ENCODE measurements around the gene ADNP. TPM values are rescaled to one million over a fixed set of nuclear protein-coding genes. Genes with fewer than 3 reads are reported as not detected.

Gene ADNP
- total RNA-seq, 1 donor from 2014 or later: 58.3 TPM

DNA sequence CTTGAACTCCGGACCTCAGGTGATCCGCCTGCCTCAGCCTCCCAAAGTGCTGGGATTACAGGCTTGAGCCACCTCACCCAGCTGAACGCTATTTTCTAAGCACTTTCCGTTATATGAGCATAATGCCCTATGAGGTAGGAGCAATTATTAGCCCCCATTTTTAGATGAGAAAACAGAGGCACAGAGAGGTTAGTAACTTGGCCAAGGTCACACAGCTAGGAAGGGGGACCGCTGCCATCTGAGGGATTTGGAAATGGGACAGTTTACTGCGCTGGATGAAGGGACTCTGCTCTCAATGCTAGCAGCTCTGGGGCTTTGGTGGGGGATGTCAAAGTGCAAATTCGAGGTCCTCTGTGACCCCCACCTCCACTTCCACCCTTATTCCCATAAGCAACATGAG, 73.9 kb downstream of the ADNP start:
- no peak overlapping the region for H3K4me3 ChIP-seq
- no peak for DNase-seq
- no peaks in the 10 kb centered on the region for H3K4me1 ChIP-seq
- ATAC-seq: no peak
- H3K36me3 ChIP-seq: no peaks in the 10 kb centered on the region
- TF ChIP-seq, protein P1, sequence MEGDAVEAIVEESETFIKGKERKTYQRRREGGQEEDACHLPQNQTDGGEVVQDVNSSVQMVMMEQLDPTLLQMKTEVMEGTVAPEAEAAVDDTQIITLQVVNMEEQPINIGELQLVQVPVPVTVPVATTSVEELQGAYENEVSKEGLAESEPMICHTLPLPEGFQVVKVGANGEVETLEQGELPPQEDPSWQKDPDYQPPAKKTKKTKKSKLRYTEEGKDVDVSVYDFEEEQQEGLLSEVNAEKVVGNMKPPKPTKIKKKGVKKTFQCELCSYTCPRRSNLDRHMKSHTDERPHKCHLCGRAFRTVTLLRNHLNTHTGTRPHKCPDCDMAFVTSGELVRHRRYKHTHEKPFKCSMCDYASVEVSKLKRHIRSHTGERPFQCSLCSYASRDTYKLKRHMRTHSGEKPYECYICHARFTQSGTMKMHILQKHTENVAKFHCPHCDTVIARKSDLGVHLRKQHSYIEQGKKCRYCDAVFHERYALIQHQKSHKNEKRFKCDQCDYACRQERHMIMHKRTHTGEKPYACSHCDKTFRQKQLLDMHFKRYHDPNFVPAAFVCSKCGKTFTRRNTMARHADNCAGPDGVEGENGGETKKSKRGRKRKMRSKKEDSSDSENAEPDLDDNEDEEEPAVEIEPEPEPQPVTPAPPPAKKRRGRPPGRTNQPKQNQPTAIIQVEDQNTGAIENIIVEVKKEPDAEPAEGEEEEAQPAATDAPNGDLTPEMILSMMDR (IDR thresholded peaks at IDR 0.05): no peak
- intact Hi-C loops (cut with DNase I): no loop called here
- no peaks in the 10 kb centered on the region for H3K9me3 ChIP-seq
- no peak overlapping the region for H3K27ac ChIP-seq
- no peaks in the 10 kb centered on the region for H3K27me3 ChIP-seq (ENCODE audit: low read depth)

DNA sequence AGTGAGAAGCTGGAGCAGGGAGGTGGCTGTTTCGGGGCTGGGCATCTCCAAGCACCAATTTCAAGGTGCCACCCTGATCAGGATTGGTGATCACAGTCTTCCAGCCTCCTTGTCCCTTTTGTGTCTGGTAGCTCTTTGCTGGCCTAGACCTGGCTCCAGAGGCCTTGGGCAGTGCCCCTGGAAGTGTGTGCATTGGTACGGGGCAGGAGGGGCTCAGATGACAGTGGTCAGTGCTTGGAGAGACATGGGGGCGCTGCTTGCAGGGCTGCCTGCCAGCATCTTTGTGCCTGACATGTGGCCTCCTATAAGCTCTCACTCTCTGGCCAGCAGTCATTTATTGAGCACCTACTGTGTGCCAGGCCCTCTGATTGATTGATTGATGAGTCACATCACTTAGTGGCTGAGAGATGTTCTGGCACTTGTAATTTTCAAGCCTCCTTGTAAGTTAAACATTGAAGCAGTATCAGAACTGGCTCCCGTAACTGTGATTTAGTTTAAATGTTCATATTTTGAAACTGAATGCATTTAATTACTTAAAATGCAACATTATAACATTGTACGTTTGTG, 74.7 kb downstream of the ADNP start:
- intact Hi-C loops (cut with DNase I): no loop called here
- H3K27ac ChIP-seq: no peak overlapping the region

DNA sequence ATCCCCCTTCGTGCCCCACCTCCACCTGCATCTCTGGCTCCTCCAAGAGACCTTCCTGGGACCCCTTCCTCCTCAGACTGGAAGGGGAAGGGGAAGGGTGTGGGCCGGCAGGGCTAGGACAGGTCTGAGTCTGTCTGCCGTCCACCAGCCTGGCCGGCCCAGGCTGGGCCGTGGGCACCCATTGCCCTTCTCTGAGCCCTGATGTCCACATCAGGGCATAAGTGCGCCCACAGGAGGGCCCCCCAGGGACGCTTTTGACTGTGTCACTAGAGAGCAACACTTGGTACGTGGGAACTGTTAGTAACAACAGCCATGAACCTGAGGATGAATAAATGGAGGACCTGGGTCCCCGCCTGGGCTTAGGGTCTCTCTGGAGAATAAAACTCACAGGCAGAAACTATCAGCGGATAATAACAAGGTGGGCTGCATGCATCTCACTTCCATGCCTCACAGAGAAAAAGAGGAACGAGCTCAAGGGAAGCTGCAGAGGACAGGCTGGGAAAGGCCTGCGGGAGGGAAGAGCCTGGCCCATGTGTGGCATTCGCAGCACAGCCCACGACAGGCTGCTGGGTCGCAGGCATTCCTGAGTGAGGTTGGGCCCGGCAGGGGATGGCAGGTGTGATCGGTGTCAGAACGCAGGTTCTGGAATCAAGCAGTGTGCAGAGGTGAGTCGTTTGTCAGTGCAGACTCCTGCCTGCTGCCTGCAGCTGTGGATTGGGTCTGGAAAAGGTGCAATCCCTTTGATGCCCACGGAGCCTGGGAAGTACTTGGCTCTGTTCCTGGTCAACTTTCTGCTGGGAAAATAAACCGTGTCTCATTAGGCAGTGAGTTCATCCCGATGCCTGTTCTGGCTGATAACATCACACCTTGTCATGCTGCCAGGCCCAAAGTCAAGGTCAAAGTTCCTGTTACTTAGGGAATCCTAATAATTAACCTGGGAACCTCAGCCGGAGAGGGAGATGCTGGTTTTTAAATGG, 75.5 kb downstream of the ADNP start:
- TF ChIP-seq, protein P1 (IDR thresholded peaks at IDR 0.05): no peak
- no peak overlapping the region for H3K27ac ChIP-seq
- intact Hi-C loops (cut with DNase I): no loop called here
- H3K9me3 ChIP-seq: no peaks in the 10 kb centered on the region
- H3K4me3 ChIP-seq: no peak overlapping the region
- H3K4me1 ChIP-seq: no peaks in the 10 kb centered on the region
- ATAC-seq (peak; percentile 9 to 26), DNase-seq (no peak)
- no peaks in the 10 kb centered on the region for H3K36me3 ChIP-seq
- peaks cover 5% of the 10 kb centered on the region for H3K27me3 ChIP-seq (ENCODE audit: low read depth)

More for the DNA sequence above, 74.7 kb downstream of the ADNP start:
- DNase-seq (no peak), ATAC-seq (no peak)
- Histone ChIP-seq H3K9me3 (no peaks in the 10 kb centered on the region), H3K4me1 (no peaks in the 10 kb centered on the region), H3K4me3 (no peak overlapping the region), H3K27me3 (ENCODE audit: low read depth) (no peaks in the 10 kb centered on the region), H3K36me3 (no peaks in the 10 kb centered on the region)
- TF ChIP-seq, protein P1 (IDR thresholded peaks at IDR 0.05): no peak

DNA sequence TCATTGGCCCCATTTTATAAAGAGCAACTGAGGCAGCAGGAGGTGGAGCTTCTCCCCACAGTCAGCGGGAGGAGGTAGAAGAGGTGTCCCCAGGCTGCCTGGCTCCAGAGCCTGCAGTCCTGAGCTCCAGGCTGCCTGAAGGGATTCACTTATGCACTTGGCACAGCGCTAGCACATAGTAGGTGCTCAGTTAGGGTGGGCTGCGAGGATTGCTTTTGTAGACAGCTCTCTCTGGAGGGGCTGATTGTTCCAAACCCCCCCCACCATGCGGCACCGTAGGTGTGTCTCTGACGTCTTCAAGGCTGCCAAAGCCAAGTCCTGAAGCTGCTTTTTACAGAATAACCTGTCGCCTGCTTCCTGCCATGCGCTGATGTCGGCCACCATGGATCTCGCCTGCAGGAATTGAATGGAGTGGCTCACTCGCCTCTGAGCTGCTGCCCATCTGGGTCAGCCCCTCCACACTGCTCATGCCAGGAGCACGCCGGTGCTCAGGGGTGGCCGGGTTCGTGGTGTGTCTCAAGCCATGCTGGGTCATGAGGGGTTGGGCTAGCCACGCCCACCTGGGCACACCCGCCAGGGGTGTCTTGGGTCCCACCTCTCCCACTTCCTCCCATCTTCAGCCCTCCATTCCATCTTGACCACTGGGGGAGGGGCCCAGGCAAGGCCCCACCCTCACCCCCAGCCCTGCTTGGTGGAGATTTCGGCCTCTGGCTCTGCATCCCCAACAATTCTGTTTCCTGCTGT, 76.6 kb downstream of the ADNP start:
- Histone ChIP-seq H3K4me3 (no peak overlapping the region), H3K4me1 (no peaks in the 10 kb centered on the region), H3K27me3 (ENCODE audit: low read depth) (peaks cover 5% of the 10 kb centered on the region), H3K27ac (no peak overlapping the region), H3K9me3 (no peaks in the 10 kb centered on the region), H3K36me3 (no peaks in the 10 kb centered on the region)
- no peak for DNase-seq
- TF ChIP-seq, protein P1 (IDR thresholded peaks at IDR 0.05): no peak
- intact Hi-C loops (cut with DNase I): no loop called here
- ATAC-seq: no peak

DNA sequence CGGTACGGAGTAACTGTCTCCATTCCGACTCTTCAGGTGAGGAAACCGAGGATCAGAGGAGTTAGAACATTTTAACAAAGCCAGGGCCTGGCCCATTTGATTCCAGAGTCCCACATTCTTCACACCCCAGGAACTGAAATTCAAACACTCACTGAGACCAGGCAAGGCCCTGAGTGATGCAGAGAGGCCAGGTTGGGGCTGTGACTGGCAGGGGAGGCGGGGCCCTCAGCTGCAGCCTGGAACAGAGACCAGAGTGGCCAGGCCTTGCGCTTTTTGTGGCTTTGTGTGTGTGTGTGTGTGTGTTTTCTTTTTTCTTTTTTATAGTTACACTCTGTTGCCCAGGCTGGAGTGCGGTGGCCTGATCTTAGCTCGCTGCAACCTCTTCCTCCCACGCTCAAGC, 79.2 kb downstream of the ADNP start:
- ATAC-seq (no peak), DNase-seq (no peak)
- Histone ChIP-seq H3K4me1 (peaks cover 16% of the 10 kb centered on the region), H3K4me3 (no peak overlapping the region), H3K27me3 (ENCODE audit: low read depth) (peaks cover 5% of the 10 kb centered on the region), H3K27ac (no peak overlapping the region), H3K36me3 (no peaks in the 10 kb centered on the region), H3K9me3 (no peaks in the 10 kb centered on the region)
- intact Hi-C loops (cut with DNase I): no loop called here
- TF ChIP-seq, protein P1 (IDR thresholded peaks at IDR 0.05): no peak
